HepG2 (cell line): ENCODE measurements around the gene TBC1D24. TPM values are rescaled to one million over a fixed set of nuclear protein-coding genes. Genes with fewer than 3 reads are reported as not detected.

Source experiments
- ARNTL ChIP-seq: sonication (generic); formaldehyde crosslinking; IDR thresholded peaks from 2 replicates; pipeline ENCODE4 v1.4.0; 2020; ENCODE audit warnings: mild to moderate bottlenecking, missing genetic modification reagents
- ELF1 ChIP-seq: sonication (generic); formaldehyde crosslinking; IDR thresholded peaks from 2 replicates; pipeline ENCODE4 v1.4.0; 2020; ENCODE audit warnings: missing genetic modification reagents
- GATAD2A ChIP-seq: IDR thresholded peaks from 2 replicates; pipeline ENCODE4 v1.6.1; 2016
- GZF1 ChIP-seq: sonication (generic); formaldehyde crosslinking; IDR thresholded peaks from 2 replicates; pipeline ENCODE4 v1.5.1; 2020; ENCODE audit warnings: mild to moderate bottlenecking, missing genetic modification reagents
- MTA1 ChIP-seq: sonication (generic); formaldehyde crosslinking; IDR thresholded peaks from 2 replicates; pipeline ENCODE4 v1.4.0; 2020; ENCODE audit warnings: missing genetic modification reagents, mild to moderate bottlenecking, borderline replicate concordance
- NFAT5 ChIP-seq: sonication (generic); formaldehyde crosslinking; IDR thresholded peaks from 2 replicates; pipeline ENCODE4 v1.4.0; 2020; ENCODE audit warnings: missing genetic modification reagents
- NFYC ChIP-seq: IDR thresholded peaks from 2 replicates; pipeline ENCODE4 v1.6.1; 2016; ENCODE audit warnings: missing genetic modification reagents, missing compliant biosample characterization
- THAP11 ChIP-seq: IDR thresholded peaks from 2 replicates; pipeline ENCODE4 v1.6.1; 2016; ENCODE audit warnings: missing biosample characterization, missing genetic modification reagents
- YY1 ChIP-seq: IDR thresholded peaks from 2 replicates; pipeline ENCODE4 v1.6.1; 2011; ENCODE audit warnings: low read length, low read depth, moderate library complexity, mild to moderate bottlenecking; ENCODE audit not compliant: insufficient read depth, insufficient replicate concordance
- ZHX2 ChIP-seq, 2 experiments: sonication (generic) in 1 of 2; formaldehyde crosslinking in 1 of 2; IDR thresholded peaks; 2 replicates each; pipeline versions ENCODE4 v1.6.1 to v1.9.0; 2014 to 2022; ENCODE audit warnings: antibody characterized with exemption in 1 of 2, borderline replicate concordance in 1 of 2, inconsistent platforms in 1 of 2, low read depth in 1 of 2, missing genetic modification reagents in 1 of 2
- ZNF710 ChIP-seq: sonication (generic); formaldehyde crosslinking; IDR thresholded peaks from 2 replicates; pipeline ENCODE4 v1.5.0; 2020; ENCODE audit warnings: mild to moderate bottlenecking, missing genetic modification reagents, borderline replicate concordance
- ZNF772 ChIP-seq: sonication (generic); formaldehyde crosslinking; IDR thresholded peaks from 2 replicates; pipeline ENCODE4 v1.5.0; 2020; ENCODE audit warnings: mild to moderate bottlenecking, missing genetic modification reagents
- polyA plus RNA-seq, 8 experiments: library from polyadenylated mRNA; depleted of rRNA in 3 of 8; stranded (reverse) in 7 of 8; unstranded in 1 of 8; fragments of >200 nt; fragmentation: Illumina TruSeq in 4 of 8; extraction: Trizol in 4 of 8; gene quantifications; 2 replicates each; pipeline versions ENCODE4 v1.2.1 to v1.2.3, GENCODE V29; 2011 to 2016; ENCODE audit warnings: low read depth in 4 of 8, missing spikeins in 1 of 8, mixed read lengths in 1 of 8; ENCODE audit not compliant: insufficient read depth in 1 of 8
- total RNA-seq, 5 experiments: library from RNA; depleted of rRNA; stranded (reverse); fragments of >200 nt; fragmentation: Illumina TruSeq; extraction: Trizol; gene quantifications; 2 replicates each; pipeline ENCODE4 v1.2.3, GENCODE V29; 2016; ENCODE audit warnings: low read depth in 1 of 5

TBC1D24 gene
- total and polyA plus RNA-seq, 2 of the 13 experiments (the other 11 are each of a cell fraction or from before 2014, with no cell fraction given), result 7.7 to 13.7 TPM

GRCh38 chr16:2531696-2532493 lies 57.0 kb downstream of the TBC1D24 start (continued):
- TF ChIP-seq ELF1 (no peak), ZHX2 (IDR thresholded peaks at IDR 0.05; ENCODE audit: low read depth) (0 out of 2 replicates have a peak, but pooled peaks have one; percentile 61), ZHX2 (CRISPR knock-in tag; IDR thresholded peaks at IDR 0.05; ENCODE audit: borderline replicate concordance) (no peak), ZNF710 (peak; percentile 66; the same call in 1 of the 2 replicates), MTA1 (CRISPR knock-in tag) (0 out of 2 replicates have a peak, but pooled peaks have one; percentile 51), GATAD2A (CRISPR knock-in tag) (no peak), GZF1 (CRISPR knock-in tag) (no peak; the same call in 1 of the 2 replicates), NFYC (CRISPR knock-in tag) (peak; percentile 77), THAP11 (CRISPR knock-in tag) (peak; percentile 66), ARNTL (CRISPR knock-in tag) (peak; percentile 49; the same call in 1 of the 2 replicates), YY1 (no peak), ZNF772 (CRISPR knock-in tag) (peak; percentile 92), NFAT5 (CRISPR knock-in tag) (no peak)
